OCI-LY7 (cell line): Measurements from ENCODE around the gene FNDC5.

Experiments
- EZH2phosphoT487 ChIP-seq: fragments of 200-600 bp; sonication (generic); IDR thresholded peaks from 2 replicates; pipeline ENCODE4 v1.6.1; 2018; ENCODE audit warnings: low read depth, borderline replicate concordance, mild to moderate bottlenecking, mixed run types, antibody characterized with exemption, low read length, moderate library complexity, mixed read lengths
- TF ChIP-seq, protein P1 (sequence below): fragments of 200-600 bp; sonication (generic); conservative IDR thresholded peaks from 2 replicates; pipeline ENCODE4 v1.5.1; 2014; ENCODE audit warnings: mild to moderate bottlenecking, antibody characterized with exemption, low read length, moderate library complexity, mixed read lengths

DNA sequence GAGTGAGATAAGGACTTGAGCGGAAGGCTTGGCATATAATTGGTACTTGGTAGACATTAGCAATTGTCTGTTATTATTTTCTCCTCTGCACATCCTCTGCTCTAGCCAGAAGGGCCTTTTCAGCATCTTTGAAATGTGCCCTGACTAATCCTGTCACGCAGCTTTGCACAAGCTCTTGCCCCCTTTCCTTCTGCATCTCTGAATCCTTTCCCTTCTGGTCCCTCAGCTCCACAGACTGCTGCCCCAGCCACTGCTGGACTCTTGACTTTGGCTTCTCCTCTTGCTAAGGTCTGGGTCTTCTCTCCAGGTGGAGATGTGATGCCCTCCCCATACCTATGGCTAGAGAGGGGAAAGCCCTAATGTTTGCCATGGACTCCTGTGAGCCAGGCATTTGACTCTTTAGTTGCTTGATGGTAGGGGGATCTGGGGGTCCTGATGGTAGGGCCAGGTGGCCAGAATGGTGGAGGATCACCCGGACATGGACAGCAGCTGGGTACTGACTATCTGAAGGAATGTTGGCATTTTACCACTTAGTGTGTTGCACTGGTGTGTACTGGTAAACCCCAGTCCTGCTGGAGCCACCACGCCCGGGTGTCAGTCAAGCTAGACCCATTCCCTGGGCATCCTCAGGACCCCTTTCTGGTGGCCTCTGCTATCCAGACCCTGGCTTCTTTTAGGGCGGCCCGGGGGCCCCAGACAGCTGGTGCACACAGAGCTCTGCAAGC is 20.0 kb upstream of the FNDC5 start:
- TF ChIP-seq, protein P1, sequence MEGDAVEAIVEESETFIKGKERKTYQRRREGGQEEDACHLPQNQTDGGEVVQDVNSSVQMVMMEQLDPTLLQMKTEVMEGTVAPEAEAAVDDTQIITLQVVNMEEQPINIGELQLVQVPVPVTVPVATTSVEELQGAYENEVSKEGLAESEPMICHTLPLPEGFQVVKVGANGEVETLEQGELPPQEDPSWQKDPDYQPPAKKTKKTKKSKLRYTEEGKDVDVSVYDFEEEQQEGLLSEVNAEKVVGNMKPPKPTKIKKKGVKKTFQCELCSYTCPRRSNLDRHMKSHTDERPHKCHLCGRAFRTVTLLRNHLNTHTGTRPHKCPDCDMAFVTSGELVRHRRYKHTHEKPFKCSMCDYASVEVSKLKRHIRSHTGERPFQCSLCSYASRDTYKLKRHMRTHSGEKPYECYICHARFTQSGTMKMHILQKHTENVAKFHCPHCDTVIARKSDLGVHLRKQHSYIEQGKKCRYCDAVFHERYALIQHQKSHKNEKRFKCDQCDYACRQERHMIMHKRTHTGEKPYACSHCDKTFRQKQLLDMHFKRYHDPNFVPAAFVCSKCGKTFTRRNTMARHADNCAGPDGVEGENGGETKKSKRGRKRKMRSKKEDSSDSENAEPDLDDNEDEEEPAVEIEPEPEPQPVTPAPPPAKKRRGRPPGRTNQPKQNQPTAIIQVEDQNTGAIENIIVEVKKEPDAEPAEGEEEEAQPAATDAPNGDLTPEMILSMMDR, result no peak
- no peak for TF ChIP-seq EZH2phosphoT487
